HEK293 (cell line): ENCODE results near the gene HS3ST4.

Experiments
- CTCF ChIP-seq: fragments of 450-650 bp; formaldehyde crosslinking; IDR thresholded peaks from 2 replicates; pipeline ENCODE4 v1.5.1; 2016; ENCODE audit warnings: missing biosample characterization, missing genetic modification characterization
- MEIS1 ChIP-seq: sonication (generic); formaldehyde crosslinking; IDR thresholded peaks from 2 replicates; pipeline ENCODE4 v1.8.1; 2022; ENCODE audit warnings: missing genetic modification reagents, mild to moderate bottlenecking, borderline replicate concordance
- PRDM4 ChIP-seq: fragments of 450-650 bp; formaldehyde crosslinking; IDR thresholded peaks from 2 replicates; pipeline ENCODE4 v1.5.1; 2017; ENCODE audit warnings: missing biosample characterization, missing genetic modification characterization

GRCh38 chr16:26091511-26091910 lies 399.8 kb downstream of the HS3ST4 start:
- no peak for TF ChIP-seq CTCF (tag by site-specific recombination)
- TF ChIP-seq MEIS1, result no peak
- no peak for TF ChIP-seq PRDM4
